Activated naive CD4-positive, alpha-beta T cell treated with anti-CD3 and anti-CD28 coated beads, Interleukin-2, amount 50 U/mL, for 72 hours (primary cell): ENCODE results near the gene COL5A1. TPM values are rescaled to one million over a fixed set of nuclear protein-coding genes. Genes with fewer than 3 reads are reported as not detected.

Experiments used
- ATAC-seq, 2 donors: fragments of 150-1000 bp; cut with Tn5 transposase; 2 replicates each; pipeline ENCODE4 v1.10.0; 2021; ENCODE audit warnings: mild to moderate bottlenecking in 2 of 2, moderate library complexity in 2 of 2
- DNase-seq, 2 donors: peaks; one replicate each; pipeline ENCODE4 v3.0.0; 2021 to 2022; ENCODE audit warnings: low spot score in 2 of 2
- H3K27ac Mint-ChIP-seq, 2 donors: one replicate each; pipeline ENCODE4 v1.8.0; 2022; ENCODE audit warnings: mild to moderate bottlenecking in 2 of 2, mixed read lengths in 2 of 2
- H3K36me3 Mint-ChIP-seq, 2 donors: one replicate each; pipeline ENCODE4 v1.8.0; 2022; ENCODE audit warnings: mixed read lengths in 2 of 2
- H3K9me3 Mint-ChIP-seq, 2 donors: one replicate each; pipeline ENCODE4 v1.8.0; 2022; ENCODE audit warnings: mixed read lengths in 2 of 2
- total RNA-seq, 2 donors: library from RNA; stranded (reverse); gene quantifications; one replicate each; pipeline ENCODE4 v1.2.3, GENCODE V29; 2022

Gene COL5A1
- total RNA-seq, 2 donors from 2014 or later = 0.04 to 0.18 TPM

- Mint-ChIP-seq H3K27ac (no peak overlapping the region), H3K9me3 (no peaks in the 10 kb centered on the region), H3K36me3 (no peaks in the 10 kb centered on the region)
- DNase-seq (no peak), ATAC-seq (no peak)
Measured at GRCh38 chr9:134879664-134880483, 238.3 kb downstream of the COL5A1 start.

- ATAC-seq (no peak), DNase-seq (no peak)
- Mint-ChIP-seq H3K9me3 (no peaks in the 10 kb centered on the region), H3K36me3 (no peaks in the 10 kb centered on the region), H3K27ac (no peak within 1 kb of the TSS)
Measured at GRCh38 chr9:134880484-134881312, 239.1 kb downstream of the COL5A1 start, which contains the start of gene FCN2. TSS of gene FCN2 (plus strand) at chr9:134880810. CDS start at chr9:134880822, 12 bp downstream.

- Mint-ChIP-seq H3K9me3 (no peaks in the 10 kb centered on the region), H3K27ac (no peak overlapping the region), H3K36me3 (no peaks in the 10 kb centered on the region)
- ATAC-seq = no peak
- DNase-seq = no peak
Measured at GRCh38 chr9:134881313-134881670, 239.7 kb downstream of the COL5A1 start.

GRCh38 chr9:134882204-134882785 lies 240.7 kb downstream of the COL5A1 start:
- Mint-ChIP-seq H3K36me3 (no peaks in the 10 kb centered on the region), H3K27ac (no peak overlapping the region), H3K9me3 (no peaks in the 10 kb centered on the region)
- ATAC-seq (no peak), DNase-seq (no peak)

GRCh38 chr9:134883040-134883782 lies 241.6 kb downstream of the COL5A1 start:
- ATAC-seq = no peak

GRCh38 chr9:134884492-134884891 lies 242.9 kb downstream of the COL5A1 start:
- H3K27ac Mint-ChIP-seq = no peak overlapping the region
- ATAC-seq (no peak), DNase-seq (no peak)
- no peaks in the 10 kb centered on the region for H3K36me3 Mint-ChIP-seq
- no peaks in the 10 kb centered on the region for H3K9me3 Mint-ChIP-seq

More at GRCh38 chr9:134883040-134883782, 241.6 kb downstream of the COL5A1 start:
- Mint-ChIP-seq H3K9me3 (no peaks in the 10 kb centered on the region), H3K27ac (no peak overlapping the region), H3K36me3 (no peaks in the 10 kb centered on the region)
- DNase-seq = no peak

- ATAC-seq (no peak), DNase-seq (no peak)
- Mint-ChIP-seq H3K36me3 (no peaks in the 10 kb centered on the region), H3K27ac (no peak overlapping the region), H3K9me3 (no peaks in the 10 kb centered on the region)
Measured at GRCh38 chr9:134885001-134885678, 243.5 kb downstream of the COL5A1 start.

GRCh38 chr9:134885679-134886412 lies 244.2 kb downstream of the COL5A1 start:
- Mint-ChIP-seq H3K36me3 (no peaks in the 10 kb centered on the region), H3K9me3 (no peaks in the 10 kb centered on the region), H3K27ac (no peak overlapping the region)
- no peak for DNase-seq
- no peak for ATAC-seq

- no peak for ATAC-seq
- Mint-ChIP-seq H3K27ac (no peak overlapping the region), H3K36me3 (no peaks in the 10 kb centered on the region), H3K9me3 (no peaks in the 10 kb centered on the region)
- no peak for DNase-seq
Measured at GRCh38 chr9:134886413-134886913, 244.9 kb downstream of the COL5A1 start.

GRCh38 chr9:134887219-134887618 lies 245.6 kb downstream of the COL5A1 start:
- DNase-seq (no peak), ATAC-seq (no peak)
- Mint-ChIP-seq H3K9me3 (no peaks in the 10 kb centered on the region), H3K27ac (no peak overlapping the region), H3K36me3 (no peaks in the 10 kb centered on the region)

- Mint-ChIP-seq H3K36me3 (no peaks in the 10 kb centered on the region), H3K9me3 (no peaks in the 10 kb centered on the region), H3K27ac (no peak overlapping the region)
- ATAC-seq (no peak), DNase-seq (no peak)
Measured at GRCh38 chr9:134887686-134888602, 246.3 kb downstream of the COL5A1 start.

- Mint-ChIP-seq H3K9me3 (no peaks in the 10 kb centered on the region), H3K27ac (no peak overlapping the region)
- no peak for ATAC-seq
Measured at GRCh38 chr9:134888603-134889190, 247.1 kb downstream of the COL5A1 start.

GRCh38 chr9:134889386-134890154 lies 248.0 kb downstream of the COL5A1 start:
- H3K27ac Mint-ChIP-seq = no peak overlapping the region
- H3K9me3 Mint-ChIP-seq = no peaks in the 10 kb centered on the region
- no peak for ATAC-seq
- H3K36me3 Mint-ChIP-seq = no peaks in the 10 kb centered on the region
- DNase-seq = no peak

More at GRCh38 chr9:134888603-134889190, 247.1 kb downstream of the COL5A1 start:
- H3K36me3 Mint-ChIP-seq = no peaks in the 10 kb centered on the region
- no peak for DNase-seq

GRCh38 chr9:134890155-134890495 lies 248.5 kb downstream of the COL5A1 start:
- ATAC-seq (no peak), DNase-seq (no peak)
- Mint-ChIP-seq H3K27ac (no peak overlapping the region), H3K36me3 (no peaks in the 10 kb centered on the region), H3K9me3 (no peaks in the 10 kb centered on the region)
